GM23248 (cell line): ENCODE measurements around the gene ITPRIP. TPM values are rescaled to one million over a fixed set of nuclear protein-coding genes. Genes with fewer than 3 reads are reported as not detected.

Experiments
- DNase-seq: peaks from one replicate; pipeline ENCODE4 v3.0.0-alpha.2; 2015
- H2AFZ ChIP-seq: fragments of 200-600 bp; sonication (generic); 2 replicates; pipeline ENCODE4 v1.6.1; 2016; ENCODE audit warnings: antibody characterized with exemption
- H3F3A ChIP-seq: fragments of 200-600 bp; sonication (generic); 2 replicates; pipeline ENCODE4 v1.6.1; 2016; ENCODE audit warnings: mild to moderate bottlenecking, antibody characterized with exemption, mixed run types; ENCODE audit not compliant: insufficient read depth
- H3K27ac ChIP-seq: fragments of 200-600 bp; sonication (generic); 2 replicates; pipeline ENCODE4 v1.5.1; 2016; ENCODE audit warnings: mild to moderate bottlenecking
- H3K27me3 ChIP-seq: fragments of 200-600 bp; sonication (generic); replicated peaks from 2 replicates; pipeline ENCODE4 v1.6.1; 2016; ENCODE audit warnings: mild to moderate bottlenecking; ENCODE audit not compliant: insufficient read depth
- H3K36me3 ChIP-seq: fragments of 200-600 bp; sonication (generic); 2 replicates; pipeline ENCODE4 v1.6.1; 2016; ENCODE audit warnings: low read depth, mild to moderate bottlenecking
- H3K4me1 ChIP-seq: fragments of 200-600 bp; sonication (generic); 2 replicates; pipeline ENCODE4 v1.6.1; 2016; ENCODE audit warnings: mild to moderate bottlenecking; ENCODE audit not compliant: insufficient read depth
- H3K4me2 ChIP-seq: fragments of 200-600 bp; sonication (generic); one replicate; pipeline ENCODE4 v1.6.1; 2016; ENCODE audit warnings: mild to moderate bottlenecking; ENCODE audit not compliant: unreplicated experiment
- H3K4me3 ChIP-seq: fragments of 200-600 bp; sonication (generic); 2 replicates; pipeline ENCODE4 v1.5.1; 2016; ENCODE audit warnings: mild to moderate bottlenecking
- H3K79me2 ChIP-seq: fragments of 200-600 bp; sonication (generic); 2 replicates; pipeline ENCODE4 v1.6.1; 2016; ENCODE audit warnings: mild to moderate bottlenecking; ENCODE audit not compliant: insufficient read depth
- H3K9ac ChIP-seq: fragments of 200-600 bp; sonication (generic); 2 replicates; pipeline ENCODE4 v1.6.1; 2016; ENCODE audit warnings: mild to moderate bottlenecking
- H3K9me2 ChIP-seq: fragments of 200-600 bp; sonication (generic); 2 replicates; pipeline ENCODE4 v1.6.1; 2016; ENCODE audit warnings: mixed run types, mild to moderate bottlenecking, moderate library complexity; ENCODE audit not compliant: insufficient read depth
- H3K9me3 ChIP-seq: fragments of 200-600 bp; sonication (generic); one replicate; pipeline ENCODE4 v1.6.1; 2017; ENCODE audit warnings: low read depth
- H4K20me1 ChIP-seq: fragments of 200-600 bp; sonication (generic); 2 replicates; pipeline ENCODE4 v1.6.0; 2016; ENCODE audit not compliant: insufficient read depth
- EZH2 ChIP-seq: fragments of 200-600 bp; sonication (generic); IDR thresholded peaks from 2 replicates; pipeline ENCODE4 v1.6.1; 2018; ENCODE audit warnings: antibody characterized with exemption, mild to moderate bottlenecking; ENCODE audit not compliant: insufficient read depth, poor library complexity, severe bottlenecking
- EZH2phosphoT487 ChIP-seq: fragments of 200-600 bp; sonication (generic); IDR thresholded peaks from 2 replicates; pipeline ENCODE4 v1.6.1; 2018; ENCODE audit warnings: antibody characterized with exemption, moderate library complexity, mild to moderate bottlenecking, low read depth; ENCODE audit not compliant: insufficient read depth
- WGBS, 2 experiments: methylation state at CpG; one replicate each; pipeline ENCODE4 v1.1.6; 2015 to 2017; ENCODE audit warnings: low lambda C conversion rate in 2 of 2, low coverage in 1 of 2; ENCODE audit errors: missing lambda C conversion rate in 2 of 2; 5-methylcytosine and 5-hydroxymethylcytosine counted together
- in situ Hi-C: fragments of 300-500 bp; cut with MboI; formaldehyde crosslinking; loops from 2 replicates; pipeline ENCODE4 v1.15.0; 2020
- polyA plus RNA-seq: library from polyadenylated mRNA; unstranded; fragments of >200 nt; fragmentation: Nextera tagmentation; extraction: Ambion mirVana; gene quantifications from 2 replicates; pipeline ENCODE4 v1.2.1, GENCODE V29; 2016
- total RNA-seq: library from RNA; depleted of rRNA; stranded (reverse); fragments of >200 nt; shearing (Covaris generic); gene quantifications from 2 replicates; pipeline ENCODE4 v1.2.3, GENCODE V29; 2014

ITPRIP gene
- total and polyA plus RNA-seq, 2 experiments from 2014 or later = 9.6 to 24.7 TPM

- Histone ChIP-seq H3K9me2 (no peaks in the 10 kb centered on the region), H4K20me1 (no peaks in the 10 kb centered on the region), H3K4me1 (no peaks in the 10 kb centered on the region), H3K79me2 (no peaks in the 10 kb centered on the region), H3K4me2 (no peak overlapping the region), H3F3A (no peaks in the 10 kb centered on the region), H3K9ac (no peak overlapping the region), H3K27me3 (no peaks in the 10 kb centered on the region), H3K27ac (no peak overlapping the region), H3K9me3 (no peaks in the 10 kb centered on the region), H3K4me3 (no peak overlapping the region), H3K36me3 (no peaks in the 10 kb centered on the region), H2AFZ (no peak overlapping the region)
- in situ Hi-C loops = no loop called here
- WGBS, 2 experiments = 63 to 72% methylated on average over 1 of the region's 1 CpG
- TF ChIP-seq EZH2 = no peak
- no peak for TF ChIP-seq EZH2phosphoT487
- no peak for DNase-seq
Observed at GRCh38 chr10:104374591-104374990, 36.3 kb upstream of the ITPRIP start.

GRCh38 chr10:104371753-104372152 is 33.5 kb upstream of the ITPRIP start:
- Histone ChIP-seq H3K9ac (no peak overlapping the region), H3K27ac (no peak overlapping the region), H3K79me2 (no peaks in the 10 kb centered on the region), H3K4me1 (no peaks in the 10 kb centered on the region), H3F3A (no peaks in the 10 kb centered on the region), H3K9me3 (no peaks in the 10 kb centered on the region), H3K36me3 (no peaks in the 10 kb centered on the region), H3K4me2 (no peak overlapping the region), H3K27me3 (no peaks in the 10 kb centered on the region), H4K20me1 (no peaks in the 10 kb centered on the region), H3K4me3 (no peak overlapping the region), H2AFZ (no peak overlapping the region), H3K9me2 (no peaks in the 10 kb centered on the region)
- no peak for DNase-seq
- WGBS, 2 experiments = 76 to 78% methylated on average over 6 of the region's 6 CpGs
- in situ Hi-C loops = no loop called here
- TF ChIP-seq EZH2phosphoT487 (no peak), EZH2 (no peak)

- H3K79me2 ChIP-seq = no peaks in the 10 kb centered on the region
- H3K27me3 ChIP-seq = no peaks in the 10 kb centered on the region
- H3K4me2 ChIP-seq = no peak overlapping the region
- no peak overlapping the region for H3K9ac ChIP-seq
- no peak overlapping the region for H3K27ac ChIP-seq
- no peak overlapping the region for H2AFZ ChIP-seq
- 43 to 55% methylated on average over 2 of the region's 2 CpGs for WGBS, 2 experiments
- no peaks in the 10 kb centered on the region for H3K4me1 ChIP-seq
- no peaks in the 10 kb centered on the region for H3K36me3 ChIP-seq
- in situ Hi-C loops = no loop called here
- H3K4me3 ChIP-seq = no peak overlapping the region
- H3F3A ChIP-seq = no peaks in the 10 kb centered on the region
- no peaks in the 10 kb centered on the region for H4K20me1 ChIP-seq
- H3K9me3 ChIP-seq = no peaks in the 10 kb centered on the region
- H3K9me2 ChIP-seq = no peaks in the 10 kb centered on the region
- no peak for DNase-seq
- TF ChIP-seq EZH2phosphoT487 (no peak), EZH2 (no peak)
Observed at GRCh38 chr10:104368381-104368780, 30.1 kb upstream of the ITPRIP start.

- Histone ChIP-seq H3K9me2 (no peaks in the 10 kb centered on the region), H3K27ac (no peak overlapping the region), H3K79me2 (no peaks in the 10 kb centered on the region), H3F3A (no peaks in the 10 kb centered on the region), H4K20me1 (no peaks in the 10 kb centered on the region), H3K9me3 (no peaks in the 10 kb centered on the region), H2AFZ (no peak overlapping the region), H3K36me3 (no peaks in the 10 kb centered on the region), H3K9ac (no peak overlapping the region), H3K4me3 (no peak overlapping the region), H3K4me1 (no peaks in the 10 kb centered on the region), H3K27me3 (no peaks in the 10 kb centered on the region), H3K4me2 (no peak overlapping the region)
- 56 to 71% methylated on average over 8 of the region's 8 CpGs for WGBS, 2 experiments
- in situ Hi-C loops = no loop called here
- no peak for TF ChIP-seq EZH2phosphoT487
- DNase-seq = no peak
Observed at GRCh38 chr10:104367904-104368303, 29.6 kb upstream of the ITPRIP start.

GRCh38 chr10:104359811-104360210 is 21.5 kb upstream of the ITPRIP start:
- in situ Hi-C loops = no loop called here
- Histone ChIP-seq H3K79me2 (no peaks in the 10 kb centered on the region), H3K36me3 (no peaks in the 10 kb centered on the region), H3K9me3 (no peaks in the 10 kb centered on the region), H2AFZ (no peak overlapping the region), H3K4me2 (no peak overlapping the region), H3K27ac (no peak overlapping the region), H3K4me1 (no peaks in the 10 kb centered on the region), H3K9me2 (no peaks in the 10 kb centered on the region), H4K20me1 (no peaks in the 10 kb centered on the region), H3K27me3 (no peaks in the 10 kb centered on the region), H3K9ac (no peak overlapping the region), H3F3A (no peaks in the 10 kb centered on the region), H3K4me3 (no peak overlapping the region)
- 43 to 44% methylated on average over 2 of the region's 2 CpGs for WGBS, 2 experiments
- TF ChIP-seq EZH2phosphoT487 (no peak), EZH2 (no peak)
- DNase-seq = no peak
